22Rv1 (cell line): Measurements from ENCODE around the gene SFXN5.

Source experiments
- H3K27ac ChIP-seq: fragments of 450-650 bp; 2 replicates; pipeline ENCODE4 v1.5.1; 2017
- CTCF ChIP-seq: fragments of 450-650 bp; IDR thresholded peaks from 2 replicates; pipeline ENCODE4 v1.5.1; 2017; ENCODE audit warnings: mild to moderate bottlenecking
- ZFX ChIP-seq: fragments of 450-650 bp; IDR thresholded peaks from 2 replicates; pipeline ENCODE4 v1.6.1; 2017; ENCODE audit warnings: antibody characterized with exemption, borderline replicate concordance

The SFXN5 gene

DNA sequence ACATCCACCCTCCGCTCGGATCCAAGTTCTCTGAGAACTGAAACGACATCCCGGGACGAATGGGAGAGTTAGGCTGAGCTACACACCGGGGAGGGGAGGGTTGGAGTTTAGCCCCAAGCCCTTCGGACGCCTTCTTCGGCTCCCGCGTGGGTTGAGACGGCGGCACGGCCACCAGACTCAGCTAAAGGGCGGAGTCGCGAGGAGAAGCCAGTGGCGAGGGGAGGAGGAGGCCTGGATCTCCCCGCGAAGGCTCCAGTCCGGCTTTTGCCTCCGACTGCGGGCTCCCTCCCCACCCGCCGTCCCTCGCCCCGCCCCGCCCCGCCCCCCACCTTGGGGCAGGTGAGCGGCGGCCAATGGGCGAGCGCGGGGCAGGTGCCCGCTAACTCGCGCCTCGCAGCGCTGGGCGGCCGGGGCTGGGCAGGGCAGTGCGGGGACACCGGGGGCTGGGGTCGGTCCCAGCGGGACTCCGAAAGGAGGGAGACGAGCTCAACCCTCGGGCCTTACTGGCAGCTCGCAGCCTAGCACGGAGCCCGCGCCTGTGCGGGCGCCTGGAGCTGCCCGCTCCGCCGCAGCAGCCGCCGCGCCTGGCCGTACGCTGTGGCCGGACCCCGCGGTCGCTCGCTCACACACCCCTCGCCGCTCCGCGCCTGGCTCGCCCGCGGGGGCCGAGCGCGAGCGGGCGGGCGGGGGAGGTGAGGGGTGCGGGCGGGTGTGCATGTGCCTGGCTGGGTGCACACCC, 154.2 kb downstream of the SFXN5 start, which contains the start of gene EMX1:
TSS of gene EMX1 (plus strand) at position 382 of the 739 bp plus-strand sequence. CDS start at position 716, 334 bp downstream.
- H3K27ac ChIP-seq, result no peak within 1 kb of the TSS
- TF ChIP-seq ZFX (no peak), CTCF (no peak)

- H3K27ac ChIP-seq, result no peak overlapping the region
- TF ChIP-seq CTCF (no peak), ZFX (no peak)
These were observed 154.8 kb downstream of the SFXN5 start for GRCh38 chr2:72916743-72917137.

DNA sequence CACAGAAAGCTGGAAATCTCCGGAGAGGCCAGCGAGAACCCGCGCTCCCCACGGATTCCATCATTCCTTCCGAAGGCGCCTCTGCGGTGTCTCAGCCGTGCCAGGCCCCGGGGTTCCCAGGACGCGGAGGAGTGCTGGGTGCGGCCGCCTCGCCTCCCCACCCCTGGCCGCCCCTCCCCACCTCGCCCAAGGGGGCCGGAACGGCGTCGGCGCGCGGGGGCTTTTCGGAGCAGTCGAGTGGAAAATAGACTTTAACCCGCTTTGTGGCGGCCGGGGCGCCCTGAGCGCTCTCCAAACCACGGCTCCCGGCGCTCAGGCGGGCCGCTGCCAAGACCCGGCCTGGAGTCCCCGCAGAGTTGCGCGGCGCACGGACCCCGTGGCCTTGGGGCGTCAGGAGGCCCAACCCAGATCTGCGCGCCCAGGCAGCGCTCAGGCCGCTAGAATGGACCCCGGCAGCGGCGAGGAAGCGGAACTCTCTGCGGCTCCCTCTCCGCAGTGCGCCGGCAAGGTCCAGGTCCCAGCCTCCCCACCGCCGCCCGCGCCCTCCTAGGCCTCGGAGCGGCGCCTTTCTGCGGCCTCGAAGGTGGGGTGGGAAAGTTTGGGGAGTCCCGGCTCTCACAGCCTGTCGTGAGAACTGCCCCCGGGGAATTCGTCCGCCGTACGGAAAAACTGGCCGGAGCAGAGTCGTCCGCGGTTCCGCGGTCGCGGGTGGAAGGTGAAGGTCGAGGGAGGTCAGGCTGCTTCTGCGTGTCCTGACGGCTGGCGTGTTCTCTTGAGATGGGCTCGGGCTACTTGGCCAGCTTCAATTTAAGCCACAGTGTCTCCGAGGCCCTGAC, 155.4 kb downstream of the SFXN5 start:
- TF ChIP-seq CTCF, result no peak
- no peak for TF ChIP-seq ZFX
- H3K27ac ChIP-seq, result no peak overlapping the region

- TF ChIP-seq ZFX, result no peak
- no peak for TF ChIP-seq CTCF
- H3K27ac ChIP-seq, result no peak overlapping the region
These were observed 156.1 kb downstream of the SFXN5 start for GRCh38 chr2:72915320-72915906.

- no peak overlapping the region for H3K27ac ChIP-seq
- TF ChIP-seq CTCF, result no peak
- no peak for TF ChIP-seq ZFX
These were observed 156.8 kb downstream of the SFXN5 start for GRCh38 chr2:72914589-72915319.

GRCh38 chr2:72914206-72914559, 157.3 kb downstream of the SFXN5 start:
- TF ChIP-seq CTCF (no peak), ZFX (no peak)
- H3K27ac ChIP-seq, result no peak overlapping the region
